Neural progenitor cell (in vitro differentiated cells): Measurements from ENCODE around the gene MAD1L1. TPM values are rescaled to one million over a fixed set of nuclear protein-coding genes. Genes with fewer than 3 reads are reported as not detected.
"Not testable (repeated sequence)": the region's sequence is repeated elsewhere in the genome, so short reads cannot be mapped to it uniquely, and the experiment has no call there.

Experiments used
- DNase-seq: peaks from one replicate; pipeline ENCODE4 v3.0.0-alpha.2; 2016; ENCODE audit warnings: low spot score
- H2AFZ ChIP-seq: fragments of 200-600 bp; sonication (generic); replicated peaks from 2 replicates; pipeline ENCODE4 v1.6.1; 2016; ENCODE audit warnings: antibody characterized with exemption
- H3F3A ChIP-seq: fragments of 200-600 bp; sonication (generic); 2 replicates; pipeline ENCODE4 v1.6.1; 2016; ENCODE audit warnings: antibody characterized with exemption, low read depth
- H3K27ac ChIP-seq: fragments of 200-600 bp; sonication (generic); 2 replicates; pipeline ENCODE4 v1.5.1; 2016; ENCODE audit warnings: mild to moderate bottlenecking
- H3K27me3 ChIP-seq: fragments of 200-600 bp; sonication (generic); 2 replicates; pipeline ENCODE4 v1.6.1; 2016; ENCODE audit warnings: mild to moderate bottlenecking, moderate library complexity
- H3K36me3 ChIP-seq: fragments of 200-600 bp; sonication (generic); 2 replicates; pipeline ENCODE4 v1.5.1; 2016
- H3K4me1 ChIP-seq: fragments of 200-600 bp; sonication (generic); 2 replicates; pipeline ENCODE4 v1.6.1; 2016; ENCODE audit warnings: mixed run types
- H3K4me2 ChIP-seq: fragments of 200-600 bp; sonication (generic); 2 replicates; pipeline ENCODE4 v1.6.1; 2016
- H3K4me3 ChIP-seq: fragments of 200-600 bp; sonication (generic); 2 replicates; pipeline ENCODE4 v1.5.1; 2016
- H3K79me2 ChIP-seq: fragments of 200-600 bp; sonication (generic); 2 replicates; pipeline ENCODE4 v1.6.1; 2016; ENCODE audit warnings: low read depth
- H3K9ac ChIP-seq: fragments of 200-600 bp; sonication (generic); 2 replicates; pipeline ENCODE4 v1.6.1; 2016
- H3K9me3 ChIP-seq: fragments of 200-600 bp; sonication (generic); 2 replicates; pipeline ENCODE4 v1.5.1; 2016; ENCODE audit warnings: low read depth
- H4K20me1 ChIP-seq: fragments of 200-600 bp; sonication (generic); 2 replicates; pipeline ENCODE4 v1.6.1; 2016; ENCODE audit warnings: low read depth
- H3K27ac Mint-ChIP-seq: 3 replicates; pipeline ENCODE4 v1.8.0; 2021; ENCODE audit warnings: mixed read lengths
- H3K27me3 Mint-ChIP-seq: 2 replicates; pipeline ENCODE4 v1.8.0; 2022; ENCODE audit warnings: low read depth, mild to moderate bottlenecking, inconsistent platforms, moderate library complexity, mixed read lengths; ENCODE audit not compliant: insufficient read depth
- H3K36me3 Mint-ChIP-seq: 3 replicates; pipeline ENCODE4 v1.8.0; 2021; ENCODE audit warnings: mixed read lengths
- H3K4me1 Mint-ChIP-seq: 3 replicates; pipeline ENCODE4 v1.8.0; 2021; ENCODE audit warnings: mixed read lengths
- H3K4me3 Mint-ChIP-seq: 3 replicates; pipeline ENCODE4 v1.8.0; 2021; ENCODE audit warnings: mild to moderate bottlenecking, moderate library complexity, mixed read lengths
- H3K9me3 Mint-ChIP-seq: 3 replicates; pipeline ENCODE4 v1.8.0; 2020; ENCODE audit warnings: mixed read lengths
- EZH2 ChIP-seq: fragments of 200-600 bp; sonication (generic); IDR thresholded peaks from 2 replicates; pipeline ENCODE4 v1.6.1; 2017; ENCODE audit warnings: antibody characterized with exemption, mild to moderate bottlenecking, moderate library complexity
- EZH2phosphoT487 ChIP-seq: fragments of 200-600 bp; sonication (generic); IDR thresholded peaks from 2 replicates; pipeline ENCODE4 v1.6.1; 2017; ENCODE audit warnings: antibody characterized with exemption
- total RNA-seq: library from RNA; depleted of rRNA; stranded (reverse); fragments of >200 nt; gene quantifications from 2 replicates; pipeline ENCODE4 v1.2.3, GENCODE V29; 2015; ENCODE audit warnings: low replicate concordance
- TF ChIP-seq, protein P1 (sequence below): fragments of 200-600 bp; sonication (generic); IDR thresholded peaks from 2 replicates; pipeline ENCODE4 v1.5.1; 2017; ENCODE audit warnings: antibody characterized with exemption, mild to moderate bottlenecking

The MAD1L1 gene
- total RNA-seq, 1 donor from 2014 or later: 23.7 TPM

DNA sequence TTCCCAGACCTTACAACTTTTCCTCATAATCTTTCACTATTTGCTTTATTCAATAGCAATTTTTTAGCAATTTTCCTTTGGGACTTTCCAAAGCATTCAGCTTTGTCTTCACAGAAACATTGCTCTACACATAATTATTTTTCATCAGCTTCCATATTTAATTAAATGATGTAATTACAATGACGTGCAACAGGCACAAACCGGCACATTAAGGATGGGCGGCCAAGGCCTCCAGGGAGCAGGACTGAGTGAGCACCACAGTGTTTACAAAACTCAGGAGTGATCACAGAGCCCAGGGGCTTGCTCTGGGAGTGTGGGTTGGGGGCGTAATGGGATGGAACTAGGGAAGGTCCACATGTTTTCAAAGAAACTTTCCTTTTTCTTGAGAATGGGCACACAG lies 69.8 kb downstream of the MAD1L1 start:
- Histone ChIP-seq H3K9me3 (no peaks in the 10 kb centered on the region), H3K4me3 (no peak overlapping the region), H3K27me3 (no peaks in the 10 kb centered on the region), H3F3A (peaks cover 29% of the 10 kb centered on the region), H3K36me3 (no peaks in the 10 kb centered on the region), H3K79me2 (peaks cover 8% of the 10 kb centered on the region), H4K20me1 (peaks cover 7% of the 10 kb centered on the region), H3K9ac (no peak overlapping the region), H3K27ac (no peak overlapping the region), H3K4me1 (peaks cover 42% of the 10 kb centered on the region), H3K4me2 (peak overlapping the region; percentile 0), H2AFZ (no peak overlapping the region)
- Mint-ChIP-seq H3K9me3 (peaks cover 2% of the 10 kb centered on the region), H3K36me3 (peaks cover 5% of the 10 kb centered on the region), H3K27ac (no peak overlapping the region), H3K4me1 (peaks cover 50% of the 10 kb centered on the region), H3K4me3 (no peak overlapping the region), H3K27me3 (peaks cover 3% of the 10 kb centered on the region)
- TF ChIP-seq EZH2 (no peak), EZH2phosphoT487 (no peak)
- TF ChIP-seq, protein P1, sequence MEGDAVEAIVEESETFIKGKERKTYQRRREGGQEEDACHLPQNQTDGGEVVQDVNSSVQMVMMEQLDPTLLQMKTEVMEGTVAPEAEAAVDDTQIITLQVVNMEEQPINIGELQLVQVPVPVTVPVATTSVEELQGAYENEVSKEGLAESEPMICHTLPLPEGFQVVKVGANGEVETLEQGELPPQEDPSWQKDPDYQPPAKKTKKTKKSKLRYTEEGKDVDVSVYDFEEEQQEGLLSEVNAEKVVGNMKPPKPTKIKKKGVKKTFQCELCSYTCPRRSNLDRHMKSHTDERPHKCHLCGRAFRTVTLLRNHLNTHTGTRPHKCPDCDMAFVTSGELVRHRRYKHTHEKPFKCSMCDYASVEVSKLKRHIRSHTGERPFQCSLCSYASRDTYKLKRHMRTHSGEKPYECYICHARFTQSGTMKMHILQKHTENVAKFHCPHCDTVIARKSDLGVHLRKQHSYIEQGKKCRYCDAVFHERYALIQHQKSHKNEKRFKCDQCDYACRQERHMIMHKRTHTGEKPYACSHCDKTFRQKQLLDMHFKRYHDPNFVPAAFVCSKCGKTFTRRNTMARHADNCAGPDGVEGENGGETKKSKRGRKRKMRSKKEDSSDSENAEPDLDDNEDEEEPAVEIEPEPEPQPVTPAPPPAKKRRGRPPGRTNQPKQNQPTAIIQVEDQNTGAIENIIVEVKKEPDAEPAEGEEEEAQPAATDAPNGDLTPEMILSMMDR: no peak
- DNase-seq: no peak

DNA sequence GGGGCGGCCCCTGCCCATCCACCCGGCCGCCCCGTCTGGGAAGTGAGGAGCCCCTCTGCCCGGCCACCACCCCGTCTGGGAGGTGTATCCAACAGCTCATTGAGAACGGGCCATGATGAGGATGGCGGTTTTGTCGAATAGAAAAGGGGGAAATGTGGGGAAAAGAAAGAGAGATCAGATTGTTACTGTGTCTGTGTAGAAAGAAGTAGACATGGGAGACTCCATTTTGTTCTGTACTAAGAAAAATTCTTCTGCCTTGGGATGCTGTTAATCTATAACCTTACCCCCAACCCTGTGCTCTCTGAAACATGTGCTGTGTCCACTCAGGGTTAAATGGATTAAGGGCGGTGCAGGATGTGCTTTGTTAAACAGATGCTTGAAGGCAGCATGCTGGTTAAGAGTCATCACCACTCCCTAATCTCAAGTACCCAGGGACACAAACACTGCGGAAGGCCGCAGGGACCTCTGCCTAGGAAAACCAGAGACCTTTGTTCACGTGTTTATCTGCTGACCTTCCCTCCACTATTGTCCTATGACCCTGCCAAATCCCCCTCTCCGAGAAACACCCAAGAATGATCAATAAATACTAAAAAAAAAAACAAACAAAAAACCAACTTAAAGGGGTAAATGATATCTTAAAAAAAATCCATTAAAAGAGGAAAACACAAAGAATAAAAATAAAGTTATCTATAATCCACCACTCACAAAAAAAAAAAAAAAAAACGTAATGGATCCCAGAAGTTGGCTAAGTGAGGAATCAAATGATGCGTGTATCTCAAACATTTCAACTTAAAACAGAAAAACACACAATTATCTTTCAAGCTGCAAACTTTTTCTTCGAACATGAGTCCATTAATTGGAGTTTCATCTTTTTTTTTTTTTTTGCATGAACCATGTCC lies 70.5 kb downstream of the MAD1L1 start:
- not testable (repeated sequence) for H4K20me1 ChIP-seq, H3K9ac ChIP-seq, H3K36me3 ChIP-seq, H3K27me3 ChIP-seq, H3K27me3 Mint-ChIP-seq, H2AFZ ChIP-seq, H3K4me3 Mint-ChIP-seq, DNase-seq, H3K27ac ChIP-seq, H3K36me3 Mint-ChIP-seq, H3K9me3 Mint-ChIP-seq, H3K9me3 ChIP-seq, H3K4me3 ChIP-seq, H3K79me2 ChIP-seq
- Mint-ChIP-seq H3K4me1 (peaks cover 56% of the 10 kb centered on the region), H3K27ac (peak overlapping the region; percentile 81)
- peaks cover 47% of the 10 kb centered on the region for H3K4me1 ChIP-seq
- H3F3A ChIP-seq: peaks cover 31% of the 10 kb centered on the region
- peak overlapping the region; percentile 0 for H3K4me2 ChIP-seq

DNA sequence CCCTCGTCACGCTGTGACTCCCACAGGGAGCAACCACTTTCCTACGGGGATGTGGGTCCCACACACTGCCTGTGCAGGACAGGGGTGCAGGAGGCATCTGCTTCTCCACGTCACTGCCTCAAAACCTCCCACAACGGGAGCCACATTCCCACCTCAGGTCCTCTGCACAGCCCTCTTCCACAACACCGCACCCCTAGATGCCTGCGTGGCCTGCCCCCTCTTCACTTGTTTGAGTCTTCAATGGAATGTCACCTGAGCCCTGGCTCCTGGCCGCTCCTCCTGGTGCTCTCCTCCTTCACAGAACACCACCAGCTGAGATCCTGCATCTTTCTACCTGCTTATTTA lies 73.6 kb downstream of the MAD1L1 start:
- peak; percentile 20 for DNase-seq
- no peaks in the 10 kb centered on the region for H3K9me3 Mint-ChIP-seq
- H3K27ac Mint-ChIP-seq: peak overlapping the region; percentile 35

More for the DNA sequence above, 73.6 kb downstream of the MAD1L1 start:
- TF ChIP-seq, protein P1: no peak
- TF ChIP-seq EZH2: no peak
- no peak for TF ChIP-seq EZH2phosphoT487
- Mint-ChIP-seq H3K4me3 (no peak overlapping the region), H3K36me3 (peaks cover 10% of the 10 kb centered on the region), H3K4me1 (peaks cover 44% of the 10 kb centered on the region), H3K27me3 (peaks cover 3% of the 10 kb centered on the region)
- Histone ChIP-seq H3K9me3 (no peaks in the 10 kb centered on the region), H3K79me2 (peaks cover 8% of the 10 kb centered on the region), H3K4me3 (no peak overlapping the region), H3K9ac (no peak overlapping the region), H3K27ac (no peak overlapping the region), H3K36me3 (no peaks in the 10 kb centered on the region), H2AFZ (no peak overlapping the region), H3F3A (peaks cover 26% of the 10 kb centered on the region), H3K4me1 (peaks cover 41% of the 10 kb centered on the region), H4K20me1 (peaks cover 7% of the 10 kb centered on the region), H3K4me2 (peak overlapping the region; percentile 11), H3K27me3 (no peaks in the 10 kb centered on the region)
